ENCODE measurements around the gene GOLPH3L. TPM values are rescaled to one million over a fixed set of nuclear protein-coding genes. Genes with fewer than 3 reads are reported as not detected.
"Not testable (repeated sequence)": the region's sequence is repeated elsewhere in the genome, so short reads cannot be mapped to it uniquely, and the experiment has no call there.

The GOLPH3L gene
- total RNA-seq: 22.4 TPM

DNA sequence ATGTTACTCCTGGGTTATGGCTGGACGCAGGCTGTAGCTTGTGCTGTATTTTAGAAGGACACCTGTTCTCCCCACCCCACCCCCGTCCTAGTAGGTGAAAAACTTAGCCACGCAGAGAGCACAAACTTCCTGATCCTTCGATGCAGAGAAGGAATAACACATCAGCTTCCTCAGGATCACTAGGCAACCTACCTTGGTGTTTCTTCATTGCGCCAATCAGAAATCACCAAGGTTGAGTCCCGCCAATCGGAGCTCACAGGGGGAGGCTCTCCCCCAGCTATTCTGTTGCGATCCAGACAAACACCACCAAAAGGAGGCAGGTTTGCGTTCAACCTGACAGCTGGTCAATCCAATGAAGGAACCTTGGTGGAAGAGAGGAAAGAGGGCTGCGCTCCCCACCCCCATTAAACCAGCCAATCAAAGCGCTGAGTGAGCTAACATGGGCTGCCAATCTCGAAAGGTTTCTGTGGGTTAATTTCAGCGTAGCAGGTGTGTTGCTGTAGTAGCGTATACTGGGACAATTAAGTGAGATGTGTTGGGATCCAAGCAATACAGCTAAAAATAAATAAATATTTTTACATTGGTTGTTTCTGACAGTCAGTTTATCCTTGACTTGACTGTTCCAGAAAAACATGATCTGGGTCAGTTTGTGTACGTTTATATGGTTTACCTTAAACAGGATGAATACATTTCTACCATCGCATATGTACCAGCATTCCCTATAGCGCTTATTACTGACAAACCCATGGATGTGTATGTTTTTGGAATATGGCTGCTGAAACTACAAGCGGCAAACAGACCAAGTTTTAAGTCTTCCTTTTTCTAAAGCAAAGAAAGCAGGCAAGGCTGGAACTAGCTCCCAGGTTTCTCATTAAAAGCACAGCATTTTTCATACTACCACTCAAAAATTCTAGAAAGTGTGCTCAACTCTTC is at the start of gene GOLPH3L:
Gene GOLPH3L (minus strand): TSS at position 160 of the 933 bp plus-strand sequence. CDS start 2,316 bp downstream, outside the sequence.
- peak within 1 kb of the TSS; percentile 68 for H3K27ac ChIP-seq (ENCODE audit: low read depth, low read length)
- H3K9ac ChIP-seq (ENCODE audit: low read depth in 1 of 3, low read length in 3 of 3): peak within 1 kb of the TSS; percentile 76 to 87 (median 82)
- no peaks in the 10 kb centered on the region for H3K9me3 ChIP-seq (ENCODE audit: control insufficient read depth in 3 of 3, low read length in 3 of 3)
- H3K27me3 ChIP-seq (ENCODE audit: control insufficient read depth in 3 of 3, insufficient read depth in 3 of 3, low read length in 3 of 3): no peaks in the 10 kb centered on the region
- peak within 1 kb of the TSS; percentile 86 to 92 (median 86) for H3K4me3 ChIP-seq (ENCODE audit: low read length in 3 of 3)
- peaks cover 0 to 6% (median 0%) of the 10 kb centered on the region in 3 donors for H3K4me1 ChIP-seq (ENCODE audit: control insufficient read depth in 3 of 3, insufficient read depth in 3 of 3, low read length in 3 of 3)
- H3K36me3 ChIP-seq (ENCODE audit: control insufficient read depth in 3 of 3, insufficient read depth in 3 of 3, low read length in 3 of 3): peaks cover 4 to 20% (median 17%) of the 10 kb centered on the region in 3 donors

DNA sequence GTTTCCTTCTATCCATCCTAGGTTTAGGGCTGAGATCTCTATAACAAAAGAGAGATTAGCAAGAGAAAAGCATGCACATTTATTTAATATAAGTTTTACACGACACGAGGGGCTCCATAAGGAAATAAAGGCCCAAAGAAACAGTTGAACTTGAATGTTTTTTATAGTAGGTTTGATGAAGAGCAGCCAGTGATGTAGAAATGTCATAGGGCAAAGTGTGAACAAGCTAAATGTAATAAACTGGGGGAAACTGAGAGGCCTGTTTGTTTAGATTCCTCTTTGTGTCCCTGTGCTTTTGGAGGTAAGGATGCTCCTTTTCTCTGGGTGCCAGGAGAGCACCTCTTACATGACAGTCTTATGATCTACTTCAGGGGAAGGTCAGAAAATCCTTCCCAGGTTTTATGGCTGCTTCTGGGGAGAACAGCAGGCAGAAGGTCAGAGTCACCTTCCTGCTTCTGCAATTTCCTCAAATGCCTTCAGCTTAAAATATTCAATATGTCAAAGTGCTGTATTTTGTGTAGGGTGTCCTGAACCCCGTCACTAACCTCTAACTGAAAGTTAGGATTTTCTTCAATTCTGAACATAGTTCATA is 33.3 kb upstream of the GOLPH3L start:
- Histone ChIP-seq H3K9me3 (ENCODE audit: control insufficient read depth in 3 of 3, low read length in 3 of 3) (no peaks in the 10 kb centered on the region), H3K36me3 (ENCODE audit: control insufficient read depth in 3 of 3, insufficient read depth in 3 of 3, low read length in 3 of 3) (peaks cover 0 to 2% (median 0%) of the 10 kb centered on the region in 3 donors), H3K4me3 (ENCODE audit: low read length in 3 of 3) (no peak overlapping the region), H3K27ac (ENCODE audit: low read depth, low read length) (no peak overlapping the region), H3K27me3 (ENCODE audit: control insufficient read depth in 3 of 3, insufficient read depth in 3 of 3, low read length in 3 of 3) (no peaks in the 10 kb centered on the region), H3K9ac (ENCODE audit: low read depth in 1 of 3, low read length in 3 of 3) (no peak overlapping the region), H3K4me1 (ENCODE audit: control insufficient read depth in 3 of 3, insufficient read depth in 3 of 3, low read length in 3 of 3) (no peaks in the 10 kb centered on the region)

DNA sequence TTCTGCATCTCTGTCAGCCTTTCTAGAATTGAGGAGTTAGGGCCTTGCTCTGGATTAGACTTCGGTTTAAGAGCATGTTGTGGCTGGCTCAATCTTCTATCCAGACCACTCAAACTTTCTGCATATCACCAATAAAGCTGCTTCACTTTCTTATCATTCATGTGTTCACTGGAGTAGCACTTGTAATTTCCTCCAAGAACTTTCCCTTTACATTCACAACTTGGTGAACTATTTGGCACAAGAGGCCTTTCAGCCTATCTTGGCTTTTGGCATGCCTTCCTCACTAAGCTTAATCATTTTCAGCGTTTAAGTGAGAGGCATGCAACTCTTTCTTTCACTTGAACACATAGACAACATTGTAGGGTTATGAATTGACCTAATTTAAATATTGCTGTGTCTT is 27.4 kb upstream of the GOLPH3L start:
- H3K9ac ChIP-seq (ENCODE audit: low read depth in 1 of 3, low read length in 3 of 3): no peak overlapping the region
- no peaks in the 10 kb centered on the region for H3K36me3 ChIP-seq (ENCODE audit: control insufficient read depth in 3 of 3, insufficient read depth in 3 of 3, low read length in 3 of 3)
- H3K9me3 ChIP-seq (ENCODE audit: control insufficient read depth in 3 of 3, low read length in 3 of 3): no peaks in the 10 kb centered on the region
- H3K27ac ChIP-seq (ENCODE audit: low read depth, low read length): no peak overlapping the region
- H3K4me3 ChIP-seq (ENCODE audit: low read length in 3 of 3): no peak overlapping the region
- H3K27me3 ChIP-seq (ENCODE audit: control insufficient read depth in 3 of 3, insufficient read depth in 3 of 3, low read length in 3 of 3): no peaks in the 10 kb centered on the region
- no peaks in the 10 kb centered on the region for H3K4me1 ChIP-seq (ENCODE audit: control insufficient read depth in 3 of 3, insufficient read depth in 3 of 3, low read length in 3 of 3)

DNA sequence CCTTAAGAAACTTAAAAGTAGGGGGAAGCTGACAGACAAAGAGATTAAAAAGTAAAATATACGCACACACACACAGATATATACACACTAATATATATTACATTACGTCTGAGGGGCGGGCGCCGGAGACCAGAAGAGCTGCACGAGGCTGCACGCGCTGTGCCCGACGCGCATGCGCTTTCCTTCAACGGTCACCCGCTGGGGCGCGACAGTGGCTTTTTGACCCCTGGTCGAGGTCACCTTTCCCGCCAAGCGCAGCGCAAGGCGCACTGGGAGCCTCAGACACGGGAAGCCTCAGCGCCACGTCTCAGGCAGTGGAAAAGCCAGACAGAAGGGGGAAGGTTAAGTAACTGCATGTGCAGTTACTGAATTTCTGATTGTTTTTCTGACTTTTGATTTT is 23.7 kb upstream of the GOLPH3L start, which contains the start of gene HORMAD1:
Gene HORMAD1 (minus strand): TSS at position 193 of the 400 bp plus-strand sequence. CDS start 1,390 bp downstream, outside the sequence.
- Histone ChIP-seq H3K4me1 (ENCODE audit: control insufficient read depth in 3 of 3, insufficient read depth in 3 of 3, low read length in 3 of 3) (no peaks in the 10 kb centered on the region), H3K27me3 (ENCODE audit: control insufficient read depth in 3 of 3, insufficient read depth in 3 of 3, low read length in 3 of 3) (no peaks in the 10 kb centered on the region), H3K36me3 (ENCODE audit: control insufficient read depth in 3 of 3, insufficient read depth in 3 of 3, low read length in 3 of 3) (no peaks in the 10 kb centered on the region), H3K9me3 (ENCODE audit: control insufficient read depth in 3 of 3, low read length in 3 of 3) (no peaks in the 10 kb centered on the region), H3K4me3 (ENCODE audit: low read length in 3 of 3) (no peak within 1 kb of the TSS), H3K27ac (ENCODE audit: low read depth, low read length) (no peak within 1 kb of the TSS), H3K9ac (ENCODE audit: low read depth in 1 of 3, low read length in 3 of 3) (no peak within 1 kb of the TSS)

DNA sequence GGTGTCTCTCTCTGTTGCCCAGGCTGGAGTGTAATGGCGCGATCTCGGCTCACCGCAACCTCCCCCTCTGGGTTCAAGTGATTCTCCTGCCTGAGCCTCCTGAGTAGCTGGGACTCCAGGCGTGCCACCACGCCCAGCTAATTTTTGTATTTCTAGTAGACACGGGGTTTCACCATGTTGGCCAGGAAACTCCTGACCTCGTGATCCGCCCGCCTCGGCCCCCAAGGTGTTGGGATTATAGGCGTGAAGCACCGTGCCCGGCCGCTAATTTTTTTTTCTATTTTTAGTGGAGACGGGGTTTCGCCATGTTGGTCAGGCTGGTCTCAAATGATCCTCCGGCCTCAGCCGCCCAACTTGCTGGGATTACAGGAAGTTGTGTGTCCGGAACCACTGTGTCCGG is 23.1 kb upstream of the GOLPH3L start:
- H3K27me3 ChIP-seq (ENCODE audit: control insufficient read depth in 3 of 3, insufficient read depth in 3 of 3, low read length in 3 of 3): no peaks in the 10 kb centered on the region
- H3K4me3 ChIP-seq (ENCODE audit: low read length in 3 of 3): no peak overlapping the region
- H3K36me3 ChIP-seq (ENCODE audit: control insufficient read depth in 3 of 3, insufficient read depth in 3 of 3, low read length in 3 of 3): no peaks in the 10 kb centered on the region
- H3K4me1 ChIP-seq (ENCODE audit: control insufficient read depth in 3 of 3, insufficient read depth in 3 of 3, low read length in 3 of 3): no peaks in the 10 kb centered on the region
- H3K9me3 ChIP-seq (ENCODE audit: control insufficient read depth in 3 of 3, low read length in 3 of 3): no peaks in the 10 kb centered on the region
- no peak overlapping the region for H3K9ac ChIP-seq (ENCODE audit: low read depth in 1 of 3, low read length in 3 of 3)
- no peak overlapping the region for H3K27ac ChIP-seq (ENCODE audit: low read depth, low read length)

DNA sequence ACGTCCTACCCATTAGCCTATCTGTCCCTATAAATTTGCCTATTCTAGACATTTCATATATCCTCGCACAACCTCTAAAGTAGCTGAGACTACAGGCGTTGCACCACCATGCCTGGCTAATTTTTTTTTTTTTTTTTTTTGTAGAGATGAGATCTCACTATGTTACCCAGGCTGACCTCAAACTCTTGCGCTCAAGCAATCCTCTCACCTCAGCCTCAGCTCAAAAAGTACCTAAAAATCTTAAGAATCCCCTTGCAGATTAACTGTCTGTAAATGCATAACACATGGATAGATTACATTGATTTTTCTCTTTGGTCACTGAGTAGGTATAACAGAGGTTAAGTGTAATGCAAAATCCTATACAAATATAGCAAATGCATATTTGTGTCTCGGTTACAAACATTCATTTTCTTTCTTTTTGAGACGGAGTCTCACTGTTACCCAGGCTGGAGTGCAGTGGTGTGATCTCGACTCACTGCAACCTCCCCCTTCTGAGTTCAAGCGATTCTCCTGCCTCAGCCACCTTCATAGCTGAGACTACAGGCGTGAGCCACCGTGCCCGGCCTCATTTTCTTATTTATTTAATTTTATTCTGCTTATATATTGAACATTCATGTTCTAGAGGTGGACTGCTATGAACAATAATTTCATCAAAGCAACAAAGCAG is 21.4 kb upstream of the GOLPH3L start:
- Histone ChIP-seq H3K4me1 (ENCODE audit: control insufficient read depth in 3 of 3, insufficient read depth in 3 of 3, low read length in 3 of 3) (no peaks in the 10 kb centered on the region), H3K4me3 (ENCODE audit: low read length in 3 of 3) (no peak overlapping the region), H3K9ac (ENCODE audit: low read depth in 1 of 3, low read length in 3 of 3) (no peak overlapping the region), H3K36me3 (ENCODE audit: control insufficient read depth in 3 of 3, insufficient read depth in 3 of 3, low read length in 3 of 3) (no peaks in the 10 kb centered on the region), H3K27me3 (ENCODE audit: control insufficient read depth in 3 of 3, insufficient read depth in 3 of 3, low read length in 3 of 3) (no peaks in the 10 kb centered on the region), H3K9me3 (ENCODE audit: control insufficient read depth in 3 of 3, low read length in 3 of 3) (no peaks in the 10 kb centered on the region), H3K27ac (ENCODE audit: low read depth, low read length) (no peak overlapping the region)

DNA sequence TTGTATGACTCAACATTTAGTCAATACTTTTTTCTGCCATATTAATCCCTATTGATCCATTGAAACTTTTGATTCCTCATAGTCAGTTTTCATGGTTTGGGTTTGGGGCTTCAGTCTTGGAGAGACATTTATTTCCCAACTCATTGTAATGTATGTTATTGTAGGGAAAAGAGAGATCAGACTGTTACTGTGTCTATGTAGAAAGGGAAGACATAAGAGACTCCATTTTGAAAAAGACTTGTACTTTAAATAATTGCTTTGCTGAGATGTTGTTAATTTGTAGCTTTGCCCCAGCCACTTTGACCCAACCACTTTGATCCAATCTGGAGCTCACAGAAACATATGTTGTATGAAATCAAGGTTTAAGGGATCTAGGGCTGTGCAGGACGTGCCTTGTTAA is 12.1 kb upstream of the GOLPH3L start:
- not testable (repeated sequence) for H3K4me3 ChIP-seq (ENCODE audit: low read length in 3 of 3); H3K9ac ChIP-seq (ENCODE audit: low read depth in 1 of 3, low read length in 3 of 3); H3K27ac ChIP-seq (ENCODE audit: low read depth, low read length); H3K9me3 ChIP-seq (ENCODE audit: control insufficient read depth in 3 of 3, low read length in 3 of 3); H3K4me1 ChIP-seq (ENCODE audit: control insufficient read depth in 3 of 3, insufficient read depth in 3 of 3, low read length in 3 of 3); H3K27me3 ChIP-seq (ENCODE audit: control insufficient read depth in 3 of 3, insufficient read depth in 3 of 3, low read length in 3 of 3); H3K36me3 ChIP-seq (ENCODE audit: control insufficient read depth in 3 of 3, insufficient read depth in 3 of 3, low read length in 3 of 3)

DNA sequence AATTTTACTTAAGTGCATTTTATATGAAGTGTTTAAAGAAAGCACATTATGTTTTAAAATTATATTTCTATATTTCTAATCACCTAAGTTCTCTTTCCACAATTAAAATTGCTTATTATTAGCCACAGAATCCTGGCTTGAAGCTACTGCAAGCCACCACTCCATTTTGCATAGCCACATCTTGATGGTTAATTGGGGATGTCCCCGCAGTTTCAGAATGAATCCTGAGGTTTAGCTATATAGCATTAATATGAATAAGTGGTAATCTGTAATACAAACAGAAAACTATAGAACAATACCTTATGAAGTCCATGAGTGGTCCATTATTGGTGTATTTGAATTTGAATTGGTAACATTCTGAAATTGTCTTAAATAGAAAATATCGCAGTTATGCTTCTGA is 11.6 kb upstream of the GOLPH3L start:
- no peak overlapping the region for H3K4me3 ChIP-seq (ENCODE audit: low read length in 3 of 3)
- H3K9ac ChIP-seq (ENCODE audit: low read depth in 1 of 3, low read length in 3 of 3): no peak overlapping the region

DNA sequence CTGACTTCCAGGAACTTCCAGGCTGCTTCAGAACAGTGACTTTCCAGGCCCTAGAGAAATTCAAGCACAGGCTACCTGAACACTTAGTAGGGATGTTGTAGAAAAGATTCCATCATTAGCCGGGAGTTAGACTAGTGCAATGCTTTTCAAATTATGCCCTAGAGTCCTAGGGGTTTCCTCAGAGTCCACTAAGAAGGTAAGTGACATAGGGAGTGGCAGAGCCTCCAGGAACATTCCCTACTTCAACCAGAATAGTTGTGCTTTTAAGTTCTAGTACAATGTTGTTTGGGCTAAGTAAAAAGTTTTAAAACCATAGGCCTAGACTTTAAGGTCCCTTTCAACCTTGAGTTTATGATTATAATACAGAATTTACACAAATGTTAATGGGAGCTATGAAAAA is 9.1 kb upstream of the GOLPH3L start:
- Histone ChIP-seq H3K4me1 (ENCODE audit: control insufficient read depth in 3 of 3, insufficient read depth in 3 of 3, low read length in 3 of 3) (no peaks in the 10 kb centered on the region), H3K9ac (ENCODE audit: low read depth in 1 of 3, low read length in 3 of 3) (no peak overlapping the region), H3K9me3 (ENCODE audit: control insufficient read depth in 3 of 3, low read length in 3 of 3) (no peaks in the 10 kb centered on the region), H3K27me3 (ENCODE audit: control insufficient read depth in 3 of 3, insufficient read depth in 3 of 3, low read length in 3 of 3) (no peaks in the 10 kb centered on the region), H3K36me3 (ENCODE audit: control insufficient read depth in 3 of 3, insufficient read depth in 3 of 3, low read length in 3 of 3) (no peaks in the 10 kb centered on the region), H3K4me3 (ENCODE audit: low read length in 3 of 3) (no peak overlapping the region), H3K27ac (ENCODE audit: low read depth, low read length) (no peak overlapping the region)

More for the DNA sequence above, 11.6 kb upstream of the GOLPH3L start:
- no peaks in the 10 kb centered on the region for H3K27me3 ChIP-seq (ENCODE audit: control insufficient read depth in 3 of 3, insufficient read depth in 3 of 3, low read length in 3 of 3)
- no peak overlapping the region for H3K27ac ChIP-seq (ENCODE audit: low read depth, low read length)
- H3K9me3 ChIP-seq (ENCODE audit: control insufficient read depth in 3 of 3, low read length in 3 of 3): no peaks in the 10 kb centered on the region
- H3K36me3 ChIP-seq (ENCODE audit: control insufficient read depth in 3 of 3, insufficient read depth in 3 of 3, low read length in 3 of 3): no peaks in the 10 kb centered on the region
- H3K4me1 ChIP-seq (ENCODE audit: control insufficient read depth in 3 of 3, insufficient read depth in 3 of 3, low read length in 3 of 3): no peaks in the 10 kb centered on the region

DNA sequence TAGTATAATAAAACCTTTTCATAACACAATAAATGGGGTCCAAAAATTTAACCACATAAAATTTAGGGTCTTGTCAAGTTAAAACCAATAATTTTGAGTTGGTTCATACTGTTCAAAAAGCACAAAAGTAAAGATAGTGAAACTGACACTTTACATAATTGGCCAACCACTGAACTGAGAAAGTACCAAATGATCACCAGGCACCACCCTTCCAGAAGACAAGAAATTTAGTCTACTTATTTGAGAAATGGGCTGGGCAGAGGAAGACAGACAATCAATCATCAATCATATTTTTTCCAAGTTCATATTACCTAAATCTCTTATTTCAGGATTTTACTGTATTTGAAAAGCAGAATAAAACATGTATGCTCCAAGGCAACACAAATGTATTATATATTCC is 6.5 kb upstream of the GOLPH3L start:
- Histone ChIP-seq H3K4me1 (ENCODE audit: control insufficient read depth in 3 of 3, insufficient read depth in 3 of 3, low read length in 3 of 3) (no peaks in the 10 kb centered on the region), H3K4me3 (ENCODE audit: low read length in 3 of 3) (no peak overlapping the region), H3K36me3 (ENCODE audit: control insufficient read depth in 3 of 3, insufficient read depth in 3 of 3, low read length in 3 of 3) (no peaks in the 10 kb centered on the region), H3K27ac (ENCODE audit: low read depth, low read length) (no peak overlapping the region), H3K9ac (ENCODE audit: low read depth in 1 of 3, low read length in 3 of 3) (no peak overlapping the region), H3K9me3 (ENCODE audit: control insufficient read depth in 3 of 3, low read length in 3 of 3) (no peaks in the 10 kb centered on the region), H3K27me3 (ENCODE audit: control insufficient read depth in 3 of 3, insufficient read depth in 3 of 3, low read length in 3 of 3) (no peaks in the 10 kb centered on the region)

Data from skeletal muscle tissue (tissue), 4 donors.